GM21576 (cell line): Measurements from ENCODE around the gene SLC31A1.

ENCODE experiments used
- ATAC-seq: cut with Tn5 transposase; IDR thresholded peaks from one replicate; pipeline ENCODE4 v1.9.1; 2021; ENCODE audit warnings: mild to moderate bottlenecking, moderate library complexity; ENCODE audit not compliant: unreplicated experiment

Gene SLC31A1

GRCh38 chr9:113301548-113301947 lies 80.2 kb downstream of the SLC31A1 start:
- ATAC-seq, result no peak

- no peak for ATAC-seq
Measured at GRCh38 chr9:113302792-113303418, 81.6 kb downstream of the SLC31A1 start, which contains the start of gene RNF183. Gene RNF183 (minus strand): TSS chr9:113303376. CDS start chr9:113298184, 5,192 bp downstream.

- ATAC-seq, result no peak
Measured at GRCh38 chr9:113306566-113306965, 85.2 kb downstream of the SLC31A1 start.

- no peak for ATAC-seq
Measured at GRCh38 chr9:113307396-113307975, 86.1 kb downstream of the SLC31A1 start.

- ATAC-seq, result no peak
Measured at GRCh38 chr9:113309204-113309813, 88.0 kb downstream of the SLC31A1 start.

GRCh38 chr9:113310538-113310937 lies 89.2 kb downstream of the SLC31A1 start:
- ATAC-seq, result no peak

- ATAC-seq, result no peak
Measured at GRCh38 chr9:113311961-113312360, 90.6 kb downstream of the SLC31A1 start.

- no peak for ATAC-seq
Measured at GRCh38 chr9:113313261-113313660, 91.9 kb downstream of the SLC31A1 start.
